ENCODE results near the gene SLC39A9. TPM values are rescaled to one million over a fixed set of nuclear protein-coding genes. Genes with fewer than 3 reads are reported as not detected.

Gene SLC39A9
- total RNA-seq, 2 experiments from 2014 or later = 86.5 to 91.7 TPM

DNA sequence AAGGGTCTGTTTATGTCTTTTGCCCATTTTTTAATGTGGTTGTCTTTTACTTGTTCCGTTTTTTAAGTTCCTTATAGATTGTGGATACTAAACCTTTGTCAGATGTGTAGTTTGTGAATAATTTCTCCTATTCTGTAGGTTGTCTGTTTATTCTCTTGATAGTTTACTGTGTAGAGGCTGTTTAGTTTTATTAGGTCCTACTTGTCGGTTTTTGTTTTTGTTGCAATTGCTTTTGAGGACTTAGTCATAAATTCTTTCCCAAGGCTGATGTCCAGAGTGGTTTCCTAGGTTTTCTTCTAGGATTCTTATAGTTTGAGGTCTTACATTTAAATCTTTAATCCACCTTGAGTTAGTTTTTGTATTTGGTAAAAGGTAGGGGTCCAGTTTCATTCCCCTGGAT, 33.9 kb downstream of the SLC39A9 start:
- Histone ChIP-seq H3K9me3 (ENCODE audit: low read length) (peaks cover 6% of the 10 kb centered on the region; the same call in 1 of the 2 replicates), H3K27ac (ENCODE audit: low read depth, low read length, poor library complexity, severe bottlenecking) (no peak overlapping the region), H3K36me3 (ENCODE audit: insufficient read depth, low read length) (peaks cover 26% of the 10 kb centered on the region), H3K9me2 (ENCODE audit: insufficient read depth, low read length) (no peaks in the 10 kb centered on the region), H3K4me2 (ENCODE audit: low read length) (no peak overlapping the region), H4K20me1 (ENCODE audit: insufficient read depth, low read length) (no peaks in the 10 kb centered on the region), H3K4me3 (ENCODE audit: low read depth, low read length, poor library complexity, severe bottlenecking) (no peak overlapping the region), H3K79me2 (ENCODE audit: insufficient read depth, low read depth, low read length) (peaks cover 26% of the 10 kb centered on the region; the same call in 1 of the 2 replicates), H2AFZ (ENCODE audit: low read length) (no peak overlapping the region), H3K4me1 (ENCODE audit: insufficient read depth, low read length, poor library complexity, severe bottlenecking) (peaks cover 11% of the 10 kb centered on the region)
- no peak for DNase-seq (ENCODE audit: low spot score)
- intact Hi-C loops (cut with micrococcal nuclease; ENCODE audit: unreplicated experiment) = no loop called here
- ChIA-PET CTCF (ENCODE audit: unreplicated experiment) (no interaction called here), POLR2A (interaction anchor here (0.7 kb wide), 1 partner anchor 36 kb away, joined by 3 read pairs; no protein-coding TSS in a partner anchor)
- BruUV-seq (replicated peaks) = TSS peak; percentile 12
- TF ChIP-seq, protein P1, sequence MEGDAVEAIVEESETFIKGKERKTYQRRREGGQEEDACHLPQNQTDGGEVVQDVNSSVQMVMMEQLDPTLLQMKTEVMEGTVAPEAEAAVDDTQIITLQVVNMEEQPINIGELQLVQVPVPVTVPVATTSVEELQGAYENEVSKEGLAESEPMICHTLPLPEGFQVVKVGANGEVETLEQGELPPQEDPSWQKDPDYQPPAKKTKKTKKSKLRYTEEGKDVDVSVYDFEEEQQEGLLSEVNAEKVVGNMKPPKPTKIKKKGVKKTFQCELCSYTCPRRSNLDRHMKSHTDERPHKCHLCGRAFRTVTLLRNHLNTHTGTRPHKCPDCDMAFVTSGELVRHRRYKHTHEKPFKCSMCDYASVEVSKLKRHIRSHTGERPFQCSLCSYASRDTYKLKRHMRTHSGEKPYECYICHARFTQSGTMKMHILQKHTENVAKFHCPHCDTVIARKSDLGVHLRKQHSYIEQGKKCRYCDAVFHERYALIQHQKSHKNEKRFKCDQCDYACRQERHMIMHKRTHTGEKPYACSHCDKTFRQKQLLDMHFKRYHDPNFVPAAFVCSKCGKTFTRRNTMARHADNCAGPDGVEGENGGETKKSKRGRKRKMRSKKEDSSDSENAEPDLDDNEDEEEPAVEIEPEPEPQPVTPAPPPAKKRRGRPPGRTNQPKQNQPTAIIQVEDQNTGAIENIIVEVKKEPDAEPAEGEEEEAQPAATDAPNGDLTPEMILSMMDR (conservative IDR thresholded peaks at IDR 0.05; ENCODE audit: low read length) = no peak
- no peak for TF ChIP-seq EZH2phosphoT487 (IDR thresholded peaks at IDR 0.05; ENCODE audit: borderline replicate concordance, low read depth, low read length)

DNA sequence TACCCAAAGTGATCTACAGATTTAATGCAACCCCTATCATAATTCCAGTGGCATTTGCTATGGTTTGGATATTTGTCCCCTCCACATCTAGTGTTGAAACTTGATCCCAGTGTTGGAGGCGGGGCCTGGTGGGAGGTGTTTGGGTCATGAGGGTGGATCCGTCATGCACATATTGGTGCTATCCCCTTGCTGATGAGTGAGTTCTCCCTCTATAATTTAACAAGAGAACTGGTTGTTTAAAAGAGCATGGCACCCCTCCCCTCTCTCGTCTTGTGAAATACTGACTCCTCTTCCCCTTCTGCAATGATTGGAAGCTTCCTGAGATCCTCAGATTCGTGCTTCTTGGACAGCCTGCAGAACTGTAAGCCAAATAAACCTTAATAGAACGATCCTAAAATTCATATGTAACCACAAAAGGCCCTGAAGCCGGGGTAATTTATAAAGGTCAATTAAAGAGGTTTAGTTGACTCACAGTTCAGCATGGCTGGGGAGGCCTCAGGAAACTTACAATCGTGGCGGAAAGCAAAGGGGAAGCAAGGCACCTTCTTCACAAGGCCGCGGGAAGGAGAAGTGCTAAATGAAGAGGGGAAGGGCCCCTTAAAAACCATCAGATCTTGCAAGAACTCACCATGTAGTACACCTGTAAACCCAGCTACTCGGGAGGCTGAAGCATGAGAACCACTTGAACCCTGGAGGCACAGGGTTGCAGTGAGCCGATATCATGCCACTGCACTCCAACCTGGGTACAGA, 41.2 kb downstream of the SLC39A9 start:
- Histone ChIP-seq H3K4me2 (ENCODE audit: low read length) (no peak overlapping the region), H3K9me3 (ENCODE audit: low read length) (no peaks in the 10 kb centered on the region), H3K27ac (ENCODE audit: low read depth, low read length, poor library complexity, severe bottlenecking) (no peak overlapping the region), H3K36me3 (ENCODE audit: insufficient read depth, low read length) (peaks cover 26% of the 10 kb centered on the region), H2AFZ (ENCODE audit: low read length) (no peak overlapping the region), H4K20me1 (ENCODE audit: insufficient read depth, low read length) (no peaks in the 10 kb centered on the region), H3K79me2 (ENCODE audit: insufficient read depth, low read depth, low read length) (peaks cover 20% of the 10 kb centered on the region; the same call in 1 of the 2 replicates), H3K4me3 (ENCODE audit: low read depth, low read length, poor library complexity, severe bottlenecking) (no peak overlapping the region), H3K9me2 (ENCODE audit: insufficient read depth, low read length) (no peaks in the 10 kb centered on the region), H3K4me1 (ENCODE audit: insufficient read depth, low read length, poor library complexity, severe bottlenecking) (peaks cover 34% of the 10 kb centered on the region)
- BruUV-seq (replicated peaks) = no TSS peak
- DNase-seq (ENCODE audit: low spot score) = no peak
- ChIA-PET CTCF (ENCODE audit: unreplicated experiment) (no interaction called here), POLR2A (interaction anchor here (4.2 kb wide), 1 partner anchor 41 kb away, joined by 28 read pairs; the partner anchor contains the start of genes ERH and SLC39A9)
- intact Hi-C loops (cut with micrococcal nuclease; ENCODE audit: unreplicated experiment) = no loop called here
- TF ChIP-seq EZH2phosphoT487 (IDR thresholded peaks at IDR 0.05; ENCODE audit: borderline replicate concordance, low read depth, low read length) = no peak
- TF ChIP-seq, protein P1 (conservative IDR thresholded peaks at IDR 0.05; ENCODE audit: low read length) = no peak

DNA sequence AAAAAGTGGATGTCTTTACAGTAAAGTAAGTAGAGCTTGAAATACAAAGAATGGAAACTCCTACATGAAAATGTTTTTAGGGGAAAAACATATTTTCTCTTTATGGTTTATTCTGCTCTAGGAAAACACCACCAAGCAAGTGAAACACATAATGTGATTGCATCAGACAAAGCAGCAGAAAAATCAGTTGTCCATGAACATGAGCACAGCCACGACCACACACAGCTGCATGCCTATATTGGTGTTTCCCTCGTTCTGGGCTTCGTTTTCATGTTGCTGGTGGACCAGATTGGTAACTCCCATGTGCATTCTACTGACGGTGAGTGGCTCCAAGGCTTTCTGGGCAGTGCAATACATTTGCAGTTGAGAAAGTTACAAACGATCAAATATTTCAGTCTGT, 43.5 kb downstream of the SLC39A9 start:
- intact Hi-C loops (cut with micrococcal nuclease; ENCODE audit: unreplicated experiment) = loop anchor here (1.0 kb wide), 1 partner anchor 44 kb away; the partner anchor contains the start of genes ERH and SLC39A9
- Histone ChIP-seq H3K4me1 (ENCODE audit: insufficient read depth, low read length, poor library complexity, severe bottlenecking) (peaks cover 28% of the 10 kb centered on the region), H2AFZ (ENCODE audit: low read length) (no peak overlapping the region; the same call in 1 of the 2 replicates), H3K36me3 (ENCODE audit: insufficient read depth, low read length) (peaks cover 34% of the 10 kb centered on the region), H3K9me3 (ENCODE audit: low read length) (no peaks in the 10 kb centered on the region), H3K4me2 (ENCODE audit: low read length) (peak overlapping the region; percentile 38), H3K27ac (ENCODE audit: low read depth, low read length, poor library complexity, severe bottlenecking) (peak overlapping the region; percentile 85), H4K20me1 (ENCODE audit: insufficient read depth, low read length) (no peaks in the 10 kb centered on the region), H3K79me2 (ENCODE audit: insufficient read depth, low read depth, low read length) (peaks cover 7% of the 10 kb centered on the region; the same call in 1 of the 2 replicates), H3K9me2 (ENCODE audit: insufficient read depth, low read length) (no peaks in the 10 kb centered on the region), H3K4me3 (ENCODE audit: low read depth, low read length, poor library complexity, severe bottlenecking) (peak overlapping the region; percentile 24)
- POLR2A ChIA-PET = interaction anchor here (0.5 to 4.2 kb wide), 14 partner anchors 8 to 1159 kb away, joined by 3 to 28 read pairs (median 4); partner anchors contain the start of genes ERH, MED6 and SLC39A9
- no TSS peak for BruUV-seq (replicated peaks)
- CTCF ChIA-PET (ENCODE audit: unreplicated experiment) = no interaction called here
- DNase-seq (ENCODE audit: low spot score) = peak; percentile 88
- TF ChIP-seq, protein P1 (conservative IDR thresholded peaks at IDR 0.05; ENCODE audit: low read length) = no peak
- no peak for TF ChIP-seq EZH2phosphoT487 (IDR thresholded peaks at IDR 0.05; ENCODE audit: borderline replicate concordance, low read depth, low read length)

All from OCI-LY7 (cell line).